Panc1 (cell line): Measurements from ENCODE around the gene DGKG. TPM values are rescaled to one million over a fixed set of nuclear protein-coding genes. Genes with fewer than 3 reads are reported as not detected.

Experiments
- ATAC-seq: fragments of 200-7000 bp; cut with Tn5 transposase; 2 replicates; pipeline ENCODE4 v1.9.1; 2020; ENCODE audit warnings: mild to moderate bottlenecking, moderate library complexity
- BruUV-seq: library from RNA; stranded (reverse); fragments of 400-500 nt; replicated peaks from 2 replicates; lab custom pipeline; 2021; lab: Mats Ljungman, UMichigan
- CTCF ChIA-PET: fragments of 300-600 bp; sonication (Branson Sonifier 250); formaldehyde crosslinking; loops from one replicate; lab custom pipeline; 2022; ENCODE audit warnings: antibody characterized with exemption; lab: Charles Lee
- POLR2A ChIA-PET: fragments of 300-600 bp; sonication (Branson Sonifier 250); formaldehyde crosslinking; loops from one replicate; lab custom pipeline; 2022; ENCODE audit warnings: antibody characterized with exemption; lab: Charles Lee
- DNase-seq: peaks from one replicate; pipeline ENCODE4 v3.0.0-alpha.2; 2010; ENCODE audit warnings: low read depth, low spot score
- H3K27ac ChIP-seq: 2 replicates; pipeline ENCODE4 v1.5.1; 2011; ENCODE audit warnings: mild to moderate bottlenecking, low read length, inconsistent platforms
- H3K27me3 ChIP-seq: fragments of 200-500 bp; sonication (Bioruptor generic); 2 replicates; pipeline ENCODE4 v1.6.0; 2014; ENCODE audit warnings: low read length, inconsistent platforms; ENCODE audit not compliant: control insufficient read depth, insufficient read depth
- H3K36me3 ChIP-seq: fragments of 200-500 bp; sonication (Bioruptor generic); 2 replicates; pipeline ENCODE4 v1.5.1; 2014; ENCODE audit warnings: inconsistent platforms, mild to moderate bottlenecking, low read length, moderate library complexity; ENCODE audit not compliant: control insufficient read depth, insufficient read depth
- H3K4me1 ChIP-seq: 2 replicates; pipeline ENCODE4 v1.5.1; 2011; ENCODE audit warnings: inconsistent platforms, mild to moderate bottlenecking, low read length, moderate library complexity; ENCODE audit not compliant: control insufficient read depth, insufficient read depth
- H3K4me3 ChIP-seq, 2 experiments: 2 replicates each; pipeline ENCODE4 v1.5.1; 2011 to 2012; ENCODE audit warnings: low read depth in 2 of 2, low read length in 2 of 2, mild to moderate bottlenecking in 2 of 2, inconsistent platforms in 1 of 2, moderate library complexity in 1 of 2
- H3K9me3 ChIP-seq: fragments of 200-500 bp; sonication (Bioruptor generic); 2 replicates; pipeline ENCODE4 v1.5.1; 2014; ENCODE audit warnings: low read depth, mild to moderate bottlenecking, inconsistent platforms, low read length, moderate library complexity; ENCODE audit not compliant: control insufficient read depth, insufficient read depth
- POLR2AphosphoS5 ChIP-seq: IDR thresholded peaks from 2 replicates; pipeline ENCODE4 v1.6.1; 2012; ENCODE audit warnings: mild to moderate bottlenecking, low read depth, low read length, moderate library complexity
- SIN3A ChIP-seq: IDR thresholded peaks from 2 replicates; pipeline ENCODE4 v1.6.1; 2012; ENCODE audit warnings: low read depth, mild to moderate bottlenecking, low read length, moderate library complexity, borderline replicate concordance; ENCODE audit not compliant: insufficient read depth
- TCF7L2 ChIP-seq: IDR thresholded peaks from 2 replicates; pipeline ENCODE4 v1.6.1; 2011; ENCODE audit warnings: mild to moderate bottlenecking, low read depth, low read length, inconsistent platforms
- in situ Hi-C: cut with HindIII; loops from 2 replicates; pipeline ENCODE4 v1.10.0; 2016; ENCODE audit warnings: low sequenced_read_pairs, low pct_unique_long_range_greater_than_20kb
- intact Hi-C: fragments of 100-400 bp; cut with micrococcal nuclease; formaldehyde crosslinking; loops from one replicate; pipeline ENCODE4 v1.10.0; 2022; ENCODE audit not compliant: unreplicated experiment
- total RNA-seq: library from RNA; stranded (reverse); gene quantifications from one replicate; pipeline ENCODE4 v1.2.1, GENCODE V29; 2021; ENCODE audit not compliant: unreplicated experiment
- TF ChIP-seq, protein P1 (sequence below), 2 experiments: IDR thresholded peaks; 2 replicates each; pipeline ENCODE4 v1.6.1; 2011 to 2012; ENCODE audit warnings: low read depth in 2 of 2, control low read depth in 1 of 2, low read length in 1 of 2, mild to moderate bottlenecking in 1 of 2, moderate library complexity in 1 of 2; ENCODE audit not compliant: insufficient read depth in 1 of 2
- TF ChIP-seq, protein P2 (sequence below): fragments of 450-650 bp; IDR thresholded peaks from 2 replicates; pipeline ENCODE4 v1.5.1; 2017; ENCODE audit warnings: mild to moderate bottlenecking

Gene DGKG
- total RNA-seq, 1 experiment from 2014 or later, result 0.46 TPM

DNA sequence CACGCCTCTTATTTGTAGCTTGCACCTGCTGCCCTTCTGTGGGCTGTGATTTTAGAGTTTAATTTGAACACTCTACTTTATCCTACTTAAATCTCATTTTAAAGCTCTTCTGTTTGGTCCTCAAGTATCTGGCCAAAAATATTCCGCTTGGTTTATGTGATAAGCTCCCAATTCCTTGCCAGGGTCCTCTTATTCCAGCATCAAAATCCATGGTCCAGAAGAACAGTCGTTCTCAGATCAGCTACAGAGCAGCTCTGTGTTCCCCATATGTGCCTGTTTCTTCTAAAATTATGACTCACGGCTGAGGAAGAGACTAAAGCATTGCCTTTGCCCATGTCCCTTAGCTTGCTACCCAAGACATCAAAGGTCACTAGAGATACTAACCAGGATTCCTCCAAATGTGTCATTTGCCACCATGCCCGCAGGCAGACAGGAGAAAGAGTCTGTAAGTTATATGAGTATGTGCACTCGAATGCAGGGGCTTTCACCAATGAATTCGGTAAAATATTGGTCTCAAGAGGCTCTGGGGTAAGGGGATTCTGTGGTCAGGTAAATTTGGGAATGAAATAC is 137.9 kb downstream of the DGKG start:
- DNase-seq (no peak), ATAC-seq (no peak)
- Histone ChIP-seq H3K27me3 (peaks cover 22% of the 10 kb centered on the region), H3K9me3 (no peaks in the 10 kb centered on the region), H3K4me1 (no peaks in the 10 kb centered on the region), H3K36me3 (no peaks in the 10 kb centered on the region), H3K4me3 (no peak overlapping the region), H3K27ac (no peak overlapping the region)
- in situ Hi-C loops (no loop called here), intact Hi-C loops (no loop called here)
- no TSS peak for BruUV-seq
- CTCF ChIA-PET, result no interaction called here
- POLR2A ChIA-PET, result interaction anchor here (0.5 kb wide), 1 partner anchor 15 kb away, joined by 15 read pairs; no protein-coding TSS in a partner anchor
- TF ChIP-seq TCF7L2 (no peak), POLR2AphosphoS5 (no peak), SIN3A (no peak)
- TF ChIP-seq, protein P1, sequence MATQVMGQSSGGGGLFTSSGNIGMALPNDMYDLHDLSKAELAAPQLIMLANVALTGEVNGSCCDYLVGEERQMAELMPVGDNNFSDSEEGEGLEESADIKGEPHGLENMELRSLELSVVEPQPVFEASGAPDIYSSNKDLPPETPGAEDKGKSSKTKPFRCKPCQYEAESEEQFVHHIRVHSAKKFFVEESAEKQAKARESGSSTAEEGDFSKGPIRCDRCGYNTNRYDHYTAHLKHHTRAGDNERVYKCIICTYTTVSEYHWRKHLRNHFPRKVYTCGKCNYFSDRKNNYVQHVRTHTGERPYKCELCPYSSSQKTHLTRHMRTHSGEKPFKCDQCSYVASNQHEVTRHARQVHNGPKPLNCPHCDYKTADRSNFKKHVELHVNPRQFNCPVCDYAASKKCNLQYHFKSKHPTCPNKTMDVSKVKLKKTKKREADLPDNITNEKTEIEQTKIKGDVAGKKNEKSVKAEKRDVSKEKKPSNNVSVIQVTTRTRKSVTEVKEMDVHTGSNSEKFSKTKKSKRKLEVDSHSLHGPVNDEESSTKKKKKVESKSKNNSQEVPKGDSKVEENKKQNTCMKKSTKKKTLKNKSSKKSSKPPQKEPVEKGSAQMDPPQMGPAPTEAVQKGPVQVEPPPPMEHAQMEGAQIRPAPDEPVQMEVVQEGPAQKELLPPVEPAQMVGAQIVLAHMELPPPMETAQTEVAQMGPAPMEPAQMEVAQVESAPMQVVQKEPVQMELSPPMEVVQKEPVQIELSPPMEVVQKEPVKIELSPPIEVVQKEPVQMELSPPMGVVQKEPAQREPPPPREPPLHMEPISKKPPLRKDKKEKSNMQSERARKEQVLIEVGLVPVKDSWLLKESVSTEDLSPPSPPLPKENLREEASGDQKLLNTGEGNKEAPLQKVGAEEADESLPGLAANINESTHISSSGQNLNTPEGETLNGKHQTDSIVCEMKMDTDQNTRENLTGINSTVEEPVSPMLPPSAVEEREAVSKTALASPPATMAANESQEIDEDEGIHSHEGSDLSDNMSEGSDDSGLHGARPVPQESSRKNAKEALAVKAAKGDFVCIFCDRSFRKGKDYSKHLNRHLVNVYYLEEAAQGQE (IDR thresholded peaks at IDR 0.05; ENCODE audit: insufficient read depth in 1 of 2, low read depth in 2 of 2, low read length in 1 of 2), result no peak
- TF ChIP-seq, protein P2, sequence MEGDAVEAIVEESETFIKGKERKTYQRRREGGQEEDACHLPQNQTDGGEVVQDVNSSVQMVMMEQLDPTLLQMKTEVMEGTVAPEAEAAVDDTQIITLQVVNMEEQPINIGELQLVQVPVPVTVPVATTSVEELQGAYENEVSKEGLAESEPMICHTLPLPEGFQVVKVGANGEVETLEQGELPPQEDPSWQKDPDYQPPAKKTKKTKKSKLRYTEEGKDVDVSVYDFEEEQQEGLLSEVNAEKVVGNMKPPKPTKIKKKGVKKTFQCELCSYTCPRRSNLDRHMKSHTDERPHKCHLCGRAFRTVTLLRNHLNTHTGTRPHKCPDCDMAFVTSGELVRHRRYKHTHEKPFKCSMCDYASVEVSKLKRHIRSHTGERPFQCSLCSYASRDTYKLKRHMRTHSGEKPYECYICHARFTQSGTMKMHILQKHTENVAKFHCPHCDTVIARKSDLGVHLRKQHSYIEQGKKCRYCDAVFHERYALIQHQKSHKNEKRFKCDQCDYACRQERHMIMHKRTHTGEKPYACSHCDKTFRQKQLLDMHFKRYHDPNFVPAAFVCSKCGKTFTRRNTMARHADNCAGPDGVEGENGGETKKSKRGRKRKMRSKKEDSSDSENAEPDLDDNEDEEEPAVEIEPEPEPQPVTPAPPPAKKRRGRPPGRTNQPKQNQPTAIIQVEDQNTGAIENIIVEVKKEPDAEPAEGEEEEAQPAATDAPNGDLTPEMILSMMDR, result no peak

DNA sequence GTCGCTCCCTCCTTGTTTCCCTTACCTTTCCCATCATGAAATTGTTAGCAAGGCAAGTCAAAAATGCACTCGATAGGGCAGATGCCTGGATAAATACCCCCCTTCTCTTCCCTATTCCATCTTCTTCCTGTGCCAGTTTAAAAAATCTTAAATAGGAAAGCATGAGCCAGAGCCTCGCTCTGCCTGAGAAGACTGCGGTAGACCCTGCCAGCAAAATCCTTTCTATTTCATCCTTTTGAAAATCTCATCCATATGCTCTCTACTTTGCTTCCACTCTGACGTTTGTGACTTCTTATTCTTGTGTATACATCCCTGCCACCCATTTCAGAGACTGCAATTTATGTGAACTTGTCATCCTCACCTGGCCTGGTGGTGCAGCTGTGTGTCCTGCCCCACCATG is 138.6 kb downstream of the DGKG start:
- no peak for ATAC-seq
- CTCF ChIA-PET, result no interaction called here
- no TSS peak for BruUV-seq
- in situ Hi-C loops (no loop called here), intact Hi-C loops (no loop called here)
- Histone ChIP-seq H3K4me1 (no peaks in the 10 kb centered on the region), H3K27me3 (peaks cover 22% of the 10 kb centered on the region), H3K36me3 (no peaks in the 10 kb centered on the region), H3K27ac (no peak overlapping the region), H3K4me3 (no peak overlapping the region), H3K9me3 (no peaks in the 10 kb centered on the region)
- POLR2A ChIA-PET, result no interaction called here
- TF ChIP-seq TCF7L2 (no peak), SIN3A (no peak), POLR2AphosphoS5 (no peak)
- TF ChIP-seq, protein P1 (IDR thresholded peaks at IDR 0.05; ENCODE audit: insufficient read depth in 1 of 2, low read depth in 2 of 2, low read length in 1 of 2), result no peak
- TF ChIP-seq, protein P2, result no peak
- DNase-seq, result no peak
